Body of pancreas (tissue), 4 donors: ENCODE measurements around the gene POC1A.

Experiments used
- POLR2A ChIP-seq, 3 donors: fragments of 450-650 bp; IDR thresholded peaks; one replicate each; pipeline ENCODE4 v1.6.1; 2016; ENCODE audit warnings: antibody characterized with exemption in 3 of 3, mild to moderate bottlenecking in 2 of 3
- TF ChIP-seq, protein P1 (sequence below), 7 experiments: fragments of 450-650 bp in 4 of 7; fragments of 200-600 bp in 3 of 7; sonication (generic) in 3 of 7; IDR thresholded peaks; one replicate each; pipeline ENCODE4 v1.5.1; 2016 to 2019; ENCODE audit warnings: antibody characterized with exemption in 7 of 7

DNA sequence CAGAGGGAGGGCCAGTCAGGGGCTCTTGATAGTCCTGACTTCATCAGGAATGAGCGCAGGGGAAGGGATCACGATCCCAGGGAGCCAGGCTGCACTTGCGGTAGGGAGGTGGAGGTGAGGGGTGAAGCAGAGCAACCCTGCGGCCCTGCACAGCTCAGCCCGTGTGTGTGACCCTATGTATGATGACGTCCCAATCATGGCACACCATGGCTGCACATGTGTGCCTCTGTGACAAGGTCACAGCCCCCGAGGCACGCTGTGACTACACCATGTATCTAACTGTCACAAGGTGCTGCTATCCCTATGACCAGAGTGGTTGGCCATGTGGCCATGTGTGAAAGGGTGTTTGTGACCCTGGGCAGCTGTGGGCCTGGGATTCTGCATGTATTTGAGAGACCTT is 30.5 kb upstream of the POC1A start:
- TF ChIP-seq, protein P1, sequence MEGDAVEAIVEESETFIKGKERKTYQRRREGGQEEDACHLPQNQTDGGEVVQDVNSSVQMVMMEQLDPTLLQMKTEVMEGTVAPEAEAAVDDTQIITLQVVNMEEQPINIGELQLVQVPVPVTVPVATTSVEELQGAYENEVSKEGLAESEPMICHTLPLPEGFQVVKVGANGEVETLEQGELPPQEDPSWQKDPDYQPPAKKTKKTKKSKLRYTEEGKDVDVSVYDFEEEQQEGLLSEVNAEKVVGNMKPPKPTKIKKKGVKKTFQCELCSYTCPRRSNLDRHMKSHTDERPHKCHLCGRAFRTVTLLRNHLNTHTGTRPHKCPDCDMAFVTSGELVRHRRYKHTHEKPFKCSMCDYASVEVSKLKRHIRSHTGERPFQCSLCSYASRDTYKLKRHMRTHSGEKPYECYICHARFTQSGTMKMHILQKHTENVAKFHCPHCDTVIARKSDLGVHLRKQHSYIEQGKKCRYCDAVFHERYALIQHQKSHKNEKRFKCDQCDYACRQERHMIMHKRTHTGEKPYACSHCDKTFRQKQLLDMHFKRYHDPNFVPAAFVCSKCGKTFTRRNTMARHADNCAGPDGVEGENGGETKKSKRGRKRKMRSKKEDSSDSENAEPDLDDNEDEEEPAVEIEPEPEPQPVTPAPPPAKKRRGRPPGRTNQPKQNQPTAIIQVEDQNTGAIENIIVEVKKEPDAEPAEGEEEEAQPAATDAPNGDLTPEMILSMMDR (IDR thresholded peaks at IDR 0.05): no peak
- no peak for TF ChIP-seq POLR2A (IDR thresholded peaks at IDR 0.05)
